Psoas muscle (tissue), 8 donors: ENCODE data around the gene BYSL. TPM values are rescaled to one million over a fixed set of nuclear protein-coding genes. Genes with fewer than 3 reads are reported as not detected.
A peak's percentile ranks its signal among the peaks of the same experiment; 100 is the strongest.

Experiments
- ATAC-seq, 4 donors: fragments of 200-7000 bp; cut with Tn5 transposase; one replicate each; pipeline ENCODE4 v1.9.1; 2020; ENCODE audit warnings: moderate library complexity in 3 of 4, mild to moderate bottlenecking in 2 of 4
- DNase-seq, 2 donors: peaks; one replicate each; pipeline ENCODE4 v3.0.0-alpha.2; 2020
- H3K27ac ChIP-seq: fragments of 200-600 bp; one replicate; pipeline ENCODE4 v1.8.0; 2022
- H3K27me3 ChIP-seq, 3 donors: fragments of 200-600 bp in 1 of 3; one replicate each; pipeline versions ENCODE4 v1.6.1 to v1.8.0; 2013 to 2022; ENCODE audit warnings: low read length in 2 of 3, mild to moderate bottlenecking in 2 of 3, moderate library complexity in 1 of 3; ENCODE audit not compliant: insufficient read depth in 3 of 3
- H3K36me3 ChIP-seq, 2 donors: fragments of 200-600 bp in 1 of 2; one replicate each; pipeline versions ENCODE4 v1.6.1 to v1.8.0; 2013 to 2022; ENCODE audit warnings: low read depth in 1 of 2, mild to moderate bottlenecking in 1 of 2, moderate library complexity in 1 of 2; ENCODE audit not compliant: insufficient read depth in 1 of 2
- H3K4me1 ChIP-seq: fragments of 200-600 bp; one replicate; pipeline ENCODE4 v1.8.0; 2022
- H3K4me3 ChIP-seq: fragments of 200-600 bp; one replicate; pipeline ENCODE4 v1.8.0; 2022; ENCODE audit warnings: mild to moderate bottlenecking
- H3K9me3 ChIP-seq: fragments of 200-600 bp; one replicate; pipeline ENCODE4 v1.8.0; 2022
- CTCF ChIP-seq: fragments of 200-600 bp; IDR thresholded peaks from one replicate; pipeline ENCODE4 v1.8.0; 2022; ENCODE audit warnings: antibody characterized with exemption
- WGBS, 3 donors: extraction: QIAGEN DNeasy Blood & Tissue Kit; methylation state at CpG; one replicate each; pipeline versions ENCODE4 v1.1.6 to v1.1.7; 2013; 5-methylcytosine and 5-hydroxymethylcytosine counted together
- intact Hi-C, 2 donors: fragments of 100-400 bp; cut with DNase I; formaldehyde crosslinking; loops; one replicate each; pipeline versions ENCODE4 v1.11.0 to v1.14.2; 2022
- polyA plus RNA-seq, 3 donors: library from polyadenylated mRNA; stranded (reverse); fragments of 200-250 nt; gene quantifications; one replicate each; pipeline ENCODE4 v1.2.3, GENCODE V29; 2013
- total RNA-seq, 4 donors: library from RNA; stranded (reverse); fragmentation: NEBNext Ultra II Directional in 2 of 4; extraction: Animal tissue kit (Norgen Biotek cat#: 25700) in 2 of 4; gene quantifications; one replicate each; pipeline versions ENCODE4 v1.2.1 to v1.2.4, GENCODE V29; 2021 to 2023
- donor health status: healthy with polysubstance abuse.
- donor health status: DM: no; HTN: no; CAD: no; lungs with moderate emphysema.
- donor health status: Bipolar disorder and iron deficiency.
- donor health status: healthy.
- donor health status: DM: yes; HTN: yes; CAD: no.
- donor health status: DM: no; HTN: no; CAD: no.
- donor health status: DM: no; HTN: no; CAD: no.
- donor health status: DM: yes; HTN: yes; CAD: no.

BYSL gene
- total and polyA plus RNA-seq, 7 donors = 20.3 to 55.5 (median 30.6) TPM

GRCh38 chr6:41922154-41922553, 855 bp downstream of the BYSL start:
- no peak for ATAC-seq
- H3K36me3 ChIP-seq = peaks cover 0 to 27% of the 10 kb centered on the region in 2 donors
- 6 to 7% (median 7%) methylated on average over 7 of the region's 7 CpGs for whole genome bisulfite sequencing, 3 donors
- H3K27ac ChIP-seq = peak overlapping the region; percentile 99
- intact Hi-C loops = loop anchor here (2.0 to 5.0 kb wide), 2 partner anchors 15 to 295 kb away; partner anchors contain the start of gene MRPS10 (in 2 of the 2)
- H3K27me3 ChIP-seq = no peaks in the 10 kb centered on the region
- DNase-seq = no peak
- H3K4me3 ChIP-seq = peak overlapping the region; percentile 87
- H3K4me1 ChIP-seq = peaks cover 30% of the 10 kb centered on the region
- TF ChIP-seq CTCF = no peak
- no peaks in the 10 kb centered on the region for H3K9me3 ChIP-seq

GRCh38 chr6:41927253-41927652, 6.0 kb downstream of the BYSL start:
- ATAC-seq (no peak), DNase-seq (no peak)
- intact Hi-C loops = no loop called here
- 85 to 90% (median 86%) methylated on average over 6 of the region's 6 CpGs for WGBS, 3 donors
- TF ChIP-seq CTCF = no peak
- Histone ChIP-seq H3K9me3 (no peaks in the 10 kb centered on the region), H3K4me3 (no peak overlapping the region), H3K4me1 (peaks cover 13% of the 10 kb centered on the region), H3K27me3 (no peaks in the 10 kb centered on the region), H3K27ac (no peak overlapping the region), H3K36me3 (peaks cover 18 to 77% of the 10 kb centered on the region in 2 donors)

- Histone ChIP-seq H3K36me3 (peaks cover 18 to 93% of the 10 kb centered on the region in 2 donors), H3K4me3 (no peak overlapping the region), H3K9me3 (no peaks in the 10 kb centered on the region), H3K4me1 (no peaks in the 10 kb centered on the region), H3K27ac (no peak overlapping the region), H3K27me3 (no peaks in the 10 kb centered on the region)
- DNase-seq (no peak), ATAC-seq (peak in 1 of 4 donors; percentile 21)
- intact Hi-C loops = no loop called here
- no peak for TF ChIP-seq CTCF
- 85 to 90% (median 88%) methylated on average over 6 of the region's 6 CpGs for WGBS, 3 donors
Observed at GRCh38 chr6:41929924-41930323, 8.6 kb downstream of the BYSL start.

- no peak for DNase-seq
- Histone ChIP-seq H3K4me1 (peaks cover 7% of the 10 kb centered on the region), H3K27ac (no peak overlapping the region), H3K27me3 (no peaks in the 10 kb centered on the region), H3K4me3 (no peak overlapping the region), H3K36me3 (peaks cover 18 to 88% of the 10 kb centered on the region in 2 donors), H3K9me3 (no peaks in the 10 kb centered on the region)
- ATAC-seq = no peak
- TF ChIP-seq CTCF = no peak
- intact Hi-C loops = no loop called here
- WGBS, 3 donors = 56 to 68% (median 64%) methylated on average over 2 of the region's 2 CpGs
Observed at GRCh38 chr6:41931792-41932191, 10.5 kb downstream of the BYSL start.

- peaks cover 18 to 82% of the 10 kb centered on the region in 2 donors for H3K36me3 ChIP-seq
- WGBS, 3 donors = 79 to 85% (median 85%) methylated on average over 15 of the region's 15 CpGs
Observed at GRCh38 chr6:41932378-41932777, 11.1 kb downstream of the BYSL start.

More at GRCh38 chr6:41932378-41932777, 11.1 kb downstream of the BYSL start:
- ATAC-seq = no peak
- no peak for TF ChIP-seq CTCF
- no peak overlapping the region for H3K27ac ChIP-seq
- H3K27me3 ChIP-seq = no peaks in the 10 kb centered on the region
- DNase-seq = no peak
- H3K4me1 ChIP-seq = peaks cover 7% of the 10 kb centered on the region
- intact Hi-C loops = no loop called here
- no peak overlapping the region for H3K4me3 ChIP-seq
- H3K9me3 ChIP-seq = no peaks in the 10 kb centered on the region
